CD4-positive, alpha-beta T cell (primary cell): ENCODE data around the gene ATG5. TPM values are rescaled to one million over a fixed set of nuclear protein-coding genes. Genes with fewer than 3 reads are reported as not detected.

Source experiments
- ATAC-seq: fragments of 200-7000 bp; cut with Tn5 transposase; one replicate; pipeline ENCODE4 v1.10.0; 2022; ENCODE audit warnings: mild to moderate bottlenecking; ENCODE audit not compliant: poor library complexity
- CTCF ChIA-PET: fragments of 350-600 bp; sonication (Branson Sonifier 250); formaldehyde crosslinking; loops from one replicate; lab custom pipeline; 2021; ENCODE audit warnings: antibody characterized with exemption, inconsistent platforms; lab: Charles Lee
- POLR2A ChIA-PET: fragments of 350-600 bp; sonication (Branson Sonifier 250); formaldehyde crosslinking; loops from one replicate; lab custom pipeline; 2021; ENCODE audit warnings: antibody characterized with exemption, inconsistent platforms; lab: Charles Lee
- DNase-seq, 14 experiments: peaks; one replicate each; pipeline ENCODE4 v3.0.0-alpha.2; 2013 to 2020; ENCODE audit warnings: mixed read lengths in 2 of 14
- H3K27ac ChIP-seq, 2 donors: one replicate each; pipeline versions ENCODE4 v1.5.1 to v1.7.0; 2013; ENCODE audit warnings: low read length in 2 of 2, low read depth in 1 of 2, mild to moderate bottlenecking in 1 of 2
- H3K27me3 ChIP-seq, 2 experiments: 1 replicate in 1 of 2; 2 replicates in 1 of 2; pipeline versions ENCODE4 v1.6.1 to v1.7.0; 2013; ENCODE audit warnings: low read length in 2 of 2, control low read depth in 1 of 2, mild to moderate bottlenecking in 1 of 2, moderate library complexity in 1 of 2; ENCODE audit not compliant: insufficient read depth in 2 of 2, control insufficient read depth in 1 of 2
- H3K36me3 ChIP-seq: one replicate; pipeline ENCODE4 v1.6.1; 2013; ENCODE audit warnings: low read length, control low read depth; ENCODE audit not compliant: insufficient read depth
- H3K4me1 ChIP-seq: one replicate; pipeline ENCODE4 v1.6.1; 2013; ENCODE audit warnings: low read length, control low read depth; ENCODE audit not compliant: insufficient read depth
- H3K4me3 ChIP-seq: one replicate; pipeline ENCODE4 v1.5.1; 2013; ENCODE audit warnings: mild to moderate bottlenecking, low read length, moderate library complexity
- H3K9me3 ChIP-seq, 2 experiments: 1 replicate in 1 of 2; 2 replicates in 1 of 2; pipeline versions ENCODE4 v1.6.1 to v1.7.0; 2013; ENCODE audit warnings: low read length in 2 of 2, mild to moderate bottlenecking in 2 of 2, control low read depth in 1 of 2, moderate library complexity in 1 of 2; ENCODE audit not compliant: control insufficient read depth in 1 of 2, insufficient read depth in 1 of 2
- H3K27ac Mint-ChIP-seq: one replicate; pipeline ENCODE4 v1.8.0; 2020; ENCODE audit warnings: mixed read lengths
- H3K27me3 Mint-ChIP-seq: one replicate; pipeline ENCODE4 v1.8.0; 2021; ENCODE audit warnings: mixed read lengths
- H3K36me3 Mint-ChIP-seq: one replicate; pipeline ENCODE4 v1.8.0; 2021; ENCODE audit warnings: low read depth, mixed read lengths
- H3K4me1 Mint-ChIP-seq: one replicate; pipeline ENCODE4 v1.8.0; 2021; ENCODE audit warnings: low read depth, mixed read lengths
- H3K4me3 Mint-ChIP-seq: one replicate; pipeline ENCODE4 v1.8.0; 2020; ENCODE audit warnings: mild to moderate bottlenecking, mixed read lengths
- H3K9me3 Mint-ChIP-seq: one replicate; pipeline ENCODE4 v1.8.0; 2020; ENCODE audit warnings: mixed read lengths
- CTCF ChIP-seq: fragments of 200-600 bp; IDR thresholded peaks from one replicate; pipeline ENCODE4 v1.8.0; 2022; ENCODE audit warnings: antibody characterized with exemption, mild to moderate bottlenecking
- intact Hi-C, 2 experiments: fragments of 100-400 bp; cut with DNase I in 1 of 2; cut with micrococcal nuclease in 1 of 2; formaldehyde crosslinking; loops; one replicate each; pipeline versions ENCODE4 v1.15.1 to v1.9.0; 2023 to 2025; cut with DNase I, micrococcal nuclease
- total RNA-seq, 174 experiments: library from RNA in 2 of 174; stranded (reverse) in 2 of 174; gene quantifications; one replicate each; pipeline ENCODE4 v1.2.3 and lab custom pipeline; 2021 to 2026

Gene ATG5
- total RNA-seq, 2 experiments from 2014 or later = 19.4 to 23.2 TPM

- intact Hi-C loops = no loop called here
- CTCF ChIA-PET = interaction anchor here (1.1 kb wide), 1 partner anchor 7 kb away, joined by 4 read pairs; no protein-coding TSS in a partner anchor
- ATAC-seq (no peak), DNase-seq (no peak)
- Mint-ChIP-seq H3K36me3 (peaks cover 6% of the 10 kb centered on the region), H3K4me3 (no peak overlapping the region), H3K27me3 (no peaks in the 10 kb centered on the region), H3K27ac (no peak overlapping the region), H3K4me1 (peaks cover 13% of the 10 kb centered on the region), H3K9me3 (no peaks in the 10 kb centered on the region)
- Histone ChIP-seq H3K27me3 (no peaks in the 10 kb centered on the region), H3K9me3 (no peaks in the 10 kb centered on the region), H3K36me3 (no peaks in the 10 kb centered on the region), H3K27ac (no peak overlapping the region), H3K4me1 (no peaks in the 10 kb centered on the region), H3K4me3 (no peak overlapping the region)
- no peak for TF ChIP-seq CTCF
- POLR2A ChIA-PET = interaction anchor here (1.1 kb wide), 1 partner anchor 7 kb away, joined by 4 read pairs; no protein-coding TSS in a partner anchor
Measured at GRCh38 chr6:106215608-106216007, 110.0 kb downstream of the ATG5 start.

- Histone ChIP-seq H3K4me3 (no peak overlapping the region), H3K9me3 (no peaks in the 10 kb centered on the region), H3K36me3 (no peaks in the 10 kb centered on the region), H3K27me3 (no peaks in the 10 kb centered on the region), H3K27ac (no peak overlapping the region), H3K4me1 (no peaks in the 10 kb centered on the region)
- intact Hi-C loops = no loop called here
- no peaks in the 10 kb centered on the region for H3K27me3 Mint-ChIP-seq
- DNase-seq (no peak), ATAC-seq (no peak)
- peaks cover 13% of the 10 kb centered on the region for H3K4me1 Mint-ChIP-seq
- ChIA-PET POLR2A (interaction anchor here (1.1 kb wide), 1 partner anchor 9 kb away, joined by 4 read pairs; no protein-coding TSS in a partner anchor), CTCF (interaction anchor here (1.1 kb wide), 1 partner anchor 9 kb away, joined by 4 read pairs; no protein-coding TSS in a partner anchor)
- no peak for TF ChIP-seq CTCF
- H3K36me3 Mint-ChIP-seq = peaks cover 17% of the 10 kb centered on the region
- H3K4me3 Mint-ChIP-seq = no peak overlapping the region
- H3K27ac Mint-ChIP-seq = no peak overlapping the region
- H3K9me3 Mint-ChIP-seq = no peaks in the 10 kb centered on the region
Measured at GRCh38 chr6:106214531-106214930, 111.0 kb downstream of the ATG5 start.

- no peak for DNase-seq
- ChIA-PET POLR2A (interaction anchor here (0.6 to 1.3 kb wide), 2 partner anchors 10 to 60 kb away, joined by 3 read pairs; no protein-coding TSS in a partner anchor), CTCF (interaction anchor here (1.3 kb wide), 2 partner anchors 8 to 96 kb away, joined by 3 to 4 read pairs; no protein-coding TSS in a partner anchor)
- Histone ChIP-seq H3K4me1 (no peaks in the 10 kb centered on the region), H3K36me3 (no peaks in the 10 kb centered on the region), H3K4me3 (no peak overlapping the region), H3K9me3 (no peaks in the 10 kb centered on the region), H3K27ac (no peak overlapping the region), H3K27me3 (no peaks in the 10 kb centered on the region)
- Mint-ChIP-seq H3K36me3 (peaks cover 24% of the 10 kb centered on the region), H3K4me3 (no peak overlapping the region), H3K9me3 (no peaks in the 10 kb centered on the region), H3K27ac (no peak overlapping the region), H3K27me3 (no peaks in the 10 kb centered on the region), H3K4me1 (peaks cover 12% of the 10 kb centered on the region)
- TF ChIP-seq CTCF = no peak
- intact Hi-C loops = no loop called here
- ATAC-seq = no peak
Measured at GRCh38 chr6:106213660-106214289, 111.8 kb downstream of the ATG5 start.
